ENCODE data around the gene RBM26. TPM values are rescaled to one million over a fixed set of nuclear protein-coding genes. Genes with fewer than 3 reads are reported as not detected.

The RBM26 gene
- total RNA-seq, 1 experiment from 2014 or later, result 65.7 TPM

DNA sequence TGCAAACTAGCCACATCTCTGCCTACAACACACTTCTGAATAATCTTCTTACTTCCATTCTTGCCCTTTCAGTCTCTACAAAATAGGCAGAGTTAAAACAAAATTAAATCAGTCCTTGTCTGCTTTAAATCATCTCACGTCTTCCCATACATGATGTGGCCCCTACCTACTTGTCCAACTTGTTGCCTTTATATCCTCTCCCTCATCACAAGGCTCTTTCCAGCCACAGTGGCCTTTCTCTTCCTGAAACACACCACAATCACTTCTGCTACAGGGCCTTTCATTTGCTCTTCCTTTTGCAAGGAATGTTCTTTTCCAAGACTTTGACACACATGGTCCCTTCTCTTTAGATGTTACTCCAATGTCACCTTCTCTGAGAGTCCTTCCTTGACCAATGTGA is 1.7 kb downstream of the RBM26 start:
- ChIA-PET CTCF (interaction anchor here (1.3 kb wide), 1 partner anchor 13 kb away, joined by 3 read pairs; no protein-coding TSS in a partner anchor), POLR2A (ENCODE audit: low non-redundant PET) (no interaction called here)
- BruUV-seq (replicated peaks), result no TSS peak
- peak overlapping the region; percentile 90 for H3K27ac ChIP-seq (ENCODE audit: low read depth, low read length, poor library complexity, severe bottlenecking)
- TF ChIP-seq CTCF (conservative IDR thresholded peaks at IDR 0.05; ENCODE audit: low read depth, low read length), result no peak
- TF ChIP-seq EZH2 (IDR thresholded peaks at IDR 0.05; ENCODE audit: borderline replicate concordance, low read depth, low read length, poor library complexity, severe bottlenecking), result no peak
- intact Hi-C loops (cut with micrococcal nuclease; ENCODE audit: unreplicated experiment), result no loop called here
- H3K27me3 ChIP-seq (replicated peaks; ENCODE audit: insufficient read depth, low read depth, low read length, poor library complexity), result no peaks in the 10 kb centered on the region
- DNase-seq (ENCODE audit: low spot score), result no peak
- peak overlapping the region; percentile 69 for H3K4me3 ChIP-seq (ENCODE audit: low read depth, low read length, poor library complexity, severe bottlenecking)
- peaks cover 11% of the 10 kb centered on the region for H3K36me3 ChIP-seq (ENCODE audit: insufficient read depth, low read length, poor library complexity, severe bottlenecking)
- H3K9me3 ChIP-seq (ENCODE audit: low read depth, low read length, poor library complexity, severe bottlenecking), result no peaks in the 10 kb centered on the region
- peaks cover 12% of the 10 kb centered on the region for H3K4me1 ChIP-seq (ENCODE audit: insufficient read depth, low read length, poor library complexity, severe bottlenecking)

- peak overlapping the region; percentile 69 for H3K4me3 ChIP-seq (ENCODE audit: low read depth, low read length, poor library complexity, severe bottlenecking)
- H3K27ac ChIP-seq (ENCODE audit: low read depth, low read length, poor library complexity, severe bottlenecking), result no peak overlapping the region
- H3K36me3 ChIP-seq (ENCODE audit: insufficient read depth, low read length, poor library complexity, severe bottlenecking), result peaks cover 16% of the 10 kb centered on the region
- H3K27me3 ChIP-seq (replicated peaks; ENCODE audit: insufficient read depth, low read depth, low read length, poor library complexity), result no peaks in the 10 kb centered on the region
- POLR2A ChIA-PET (ENCODE audit: low non-redundant PET), result no interaction called here
- CTCF ChIA-PET, result no interaction called here
- no peaks in the 10 kb centered on the region for H3K9me3 ChIP-seq (ENCODE audit: low read depth, low read length, poor library complexity, severe bottlenecking)
- intact Hi-C loops (cut with micrococcal nuclease; ENCODE audit: unreplicated experiment), result no loop called here
- TF ChIP-seq CTCF (conservative IDR thresholded peaks at IDR 0.05; ENCODE audit: low read depth, low read length) (no peak), EZH2 (IDR thresholded peaks at IDR 0.05; ENCODE audit: borderline replicate concordance, low read depth, low read length, poor library complexity, severe bottlenecking) (no peak)
- DNase-seq (ENCODE audit: low spot score), result no peak
- BruUV-seq (replicated peaks), result no TSS peak
- peaks cover 12% of the 10 kb centered on the region for H3K4me1 ChIP-seq (ENCODE audit: insufficient read depth, low read length, poor library complexity, severe bottlenecking)
Observed at GRCh38 chr13:79403113-79403512, 2.9 kb downstream of the RBM26 start.

DNA sequence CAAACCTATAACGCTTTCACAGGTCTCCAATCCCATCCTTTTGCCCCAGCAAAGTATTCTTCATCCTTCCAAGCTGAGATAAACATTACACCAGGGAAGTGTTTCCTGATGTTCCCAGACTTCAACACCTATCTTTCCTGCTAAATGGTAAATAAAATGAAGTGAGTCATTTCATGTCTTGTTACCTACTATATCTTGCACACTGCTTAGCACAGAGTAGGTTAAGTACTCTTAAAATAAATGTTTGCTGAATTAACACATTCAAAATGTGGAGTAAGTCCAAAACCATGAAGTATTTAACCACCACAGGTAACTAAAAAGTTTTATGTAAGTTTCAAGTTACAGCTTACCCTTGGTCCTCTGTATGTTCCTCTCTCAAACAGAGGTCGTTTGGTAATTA is 3.4 kb downstream of the RBM26 start:
- ChIA-PET POLR2A (ENCODE audit: low non-redundant PET) (no interaction called here), CTCF (no interaction called here)
- Histone ChIP-seq H3K4me3 (ENCODE audit: low read depth, low read length, poor library complexity, severe bottlenecking) (no peak overlapping the region), H3K36me3 (ENCODE audit: insufficient read depth, low read length, poor library complexity, severe bottlenecking) (peaks cover 16% of the 10 kb centered on the region), H3K27me3 (replicated peaks; ENCODE audit: insufficient read depth, low read depth, low read length, poor library complexity) (no peaks in the 10 kb centered on the region), H3K9me3 (ENCODE audit: low read depth, low read length, poor library complexity, severe bottlenecking) (no peaks in the 10 kb centered on the region), H3K27ac (ENCODE audit: low read depth, low read length, poor library complexity, severe bottlenecking) (no peak overlapping the region), H3K4me1 (ENCODE audit: insufficient read depth, low read length, poor library complexity, severe bottlenecking) (peaks cover 12% of the 10 kb centered on the region)
- no TSS peak for BruUV-seq (replicated peaks)
- DNase-seq (ENCODE audit: low spot score), result no peak
- intact Hi-C loops (cut with micrococcal nuclease; ENCODE audit: unreplicated experiment), result no loop called here
- TF ChIP-seq CTCF (conservative IDR thresholded peaks at IDR 0.05; ENCODE audit: low read depth, low read length), result no peak
- no peak for TF ChIP-seq EZH2 (IDR thresholded peaks at IDR 0.05; ENCODE audit: borderline replicate concordance, low read depth, low read length, poor library complexity, severe bottlenecking)
